NCI-H510A (cell line): ENCODE results near the gene MUC4.
"Not testable (repeated sequence)": the region's sequence is repeated elsewhere in the genome, so short reads cannot be mapped to it uniquely, and the experiment has no call there.

Experiments used
- DNase-seq: peaks from one replicate; lab custom pipeline; 2025; lab: John Stamatoyannopoulos, UW

MUC4 gene

GRCh38 chr3:195810455-195810845 lies 1.3 kb downstream of the MUC4 start:
- no peak for DNase-seq

- no peak for DNase-seq
Observed at GRCh38 chr3:195809796-195810454, 1.8 kb downstream of the MUC4 start.

- DNase-seq, result no peak
Observed at GRCh38 chr3:195809291-195809785, 2.4 kb downstream of the MUC4 start.

GRCh38 chr3:195808741-195809290 lies 2.9 kb downstream of the MUC4 start:
- DNase-seq, result no peak

- DNase-seq, result no peak
Observed at GRCh38 chr3:195807681-195808121, 4.0 kb downstream of the MUC4 start.

- no peak for DNase-seq
Observed at GRCh38 chr3:195806916-195807231, 4.9 kb downstream of the MUC4 start.

GRCh38 chr3:195806211-195806915 lies 5.4 kb downstream of the MUC4 start:
- DNase-seq, result peak; percentile 58

GRCh38 chr3:195805588-195805987 lies 6.1 kb downstream of the MUC4 start:
- DNase-seq, result not testable (repeated sequence)

- DNase-seq, result no peak
Observed at GRCh38 chr3:195805181-195805580, 6.5 kb downstream of the MUC4 start.

GRCh38 chr3:195803289-195803908 lies 8.3 kb downstream of the MUC4 start:
- no peak for DNase-seq

- DNase-seq, result no peak
Observed at GRCh38 chr3:195802795-195803194, 8.9 kb downstream of the MUC4 start.

GRCh38 chr3:195802261-195802701 lies 9.4 kb downstream of the MUC4 start:
- no peak for DNase-seq

GRCh38 chr3:195801251-195802183 lies 10.2 kb downstream of the MUC4 start:
- no peak for DNase-seq

GRCh38 chr3:195800240-195800639 lies 11.5 kb downstream of the MUC4 start:
- DNase-seq, result no peak

GRCh38 chr3:195796795-195797194 lies 14.9 kb downstream of the MUC4 start:
- DNase-seq, result no peak

- DNase-seq, result no peak
Observed at GRCh38 chr3:195794708-195795107, 17.0 kb downstream of the MUC4 start.

- DNase-seq, result not testable (repeated sequence)
Observed at GRCh38 chr3:195792621-195793020, 19.1 kb downstream of the MUC4 start.

- no peak for DNase-seq
Observed at GRCh38 chr3:195790901-195791300, 20.8 kb downstream of the MUC4 start.

GRCh38 chr3:195788711-195789581 lies 22.8 kb downstream of the MUC4 start:
- DNase-seq, result no peak

GRCh38 chr3:195785781-195786405 lies 25.8 kb downstream of the MUC4 start:
- DNase-seq, result not testable (repeated sequence)
